Cerebellar nuclear complex (tissue), 1 donor: ENCODE results near the gene SNAPC3.
"Not testable (repeated sequence)": the region's sequence is repeated elsewhere in the genome, so short reads cannot be mapped to it uniquely, and the experiment has no call there.

Source experiments
- DNase-seq, 2 experiments: peaks; one replicate each; lab custom pipeline; 2025; lab: John Stamatoyannopoulos, UW

The SNAPC3 gene

DNA sequence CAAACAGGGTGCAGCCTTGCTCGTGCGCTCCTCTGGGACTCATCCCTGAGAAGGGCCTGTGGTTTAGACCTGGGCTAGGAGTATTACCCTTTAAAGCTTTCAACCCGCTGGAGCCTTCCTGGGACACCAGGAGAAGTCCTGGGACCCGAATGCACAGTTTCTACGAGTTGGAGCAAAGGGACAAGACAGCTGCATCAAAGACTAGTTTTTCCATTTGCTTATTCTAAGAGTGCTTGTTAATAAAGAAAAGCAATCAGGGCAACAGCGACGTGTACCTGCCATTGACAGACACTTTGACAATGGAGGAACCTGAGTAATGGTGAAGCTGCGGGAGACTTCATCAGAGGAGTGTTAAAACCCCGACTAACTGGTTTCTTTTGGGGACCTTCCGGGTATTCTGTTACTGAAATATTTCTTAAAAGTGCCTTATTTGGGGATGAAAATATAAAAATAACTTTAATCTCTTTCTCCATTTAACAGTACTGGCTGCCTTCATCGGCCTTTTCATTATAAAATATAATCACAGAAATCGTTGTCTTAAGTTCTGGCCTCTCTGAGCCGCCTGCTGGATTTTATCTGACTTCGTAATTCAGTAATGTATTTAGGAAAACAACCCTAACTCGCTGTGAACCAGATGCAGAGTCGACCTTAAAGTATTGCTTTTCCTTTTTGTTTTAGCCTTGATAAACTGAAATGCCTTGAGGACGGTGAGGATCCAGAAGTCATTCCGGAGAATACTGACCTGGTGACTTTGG lies 732 bp downstream of the SNAPC3 start:
- DNase-seq = no peak

DNA sequence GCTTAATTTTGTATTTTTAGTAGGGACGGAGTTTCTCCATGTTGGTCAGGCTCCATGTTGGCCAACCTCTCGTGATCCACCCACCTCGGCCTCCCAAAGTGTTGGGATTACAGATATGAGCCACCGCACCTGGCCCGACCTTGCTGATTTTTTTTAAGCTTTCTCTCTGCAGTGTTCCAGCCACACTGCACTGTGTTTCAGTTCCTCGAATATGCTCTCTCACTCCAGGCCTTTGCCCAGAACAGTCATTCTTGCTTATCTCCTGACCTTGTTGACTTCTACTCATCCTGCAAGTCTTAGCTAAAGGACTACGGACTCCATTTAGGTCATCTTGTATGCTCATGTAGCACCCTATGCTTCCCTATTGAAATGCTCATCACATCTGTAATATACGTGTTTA lies 3.3 kb downstream of the SNAPC3 start:
- DNase-seq = no peak

DNA sequence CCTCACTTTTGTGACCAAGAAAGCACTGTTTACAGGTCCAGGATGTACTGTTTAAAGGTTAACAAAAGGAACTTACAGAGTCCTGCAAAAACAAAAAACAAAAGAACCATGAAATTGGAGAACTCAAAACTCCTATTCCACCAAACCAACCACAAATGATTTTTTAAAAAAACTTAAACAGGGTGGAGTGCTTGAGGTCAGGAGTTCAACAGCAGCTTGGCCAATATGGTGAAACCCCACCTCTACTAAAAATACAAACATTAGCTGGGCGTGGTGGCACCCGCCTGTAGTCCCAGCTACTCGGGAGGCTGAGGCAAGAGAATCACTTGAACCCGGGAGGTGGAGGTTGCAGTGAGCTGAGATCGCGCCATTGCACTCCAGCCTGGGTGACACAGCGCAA lies 5.0 kb downstream of the SNAPC3 start:
- not testable (repeated sequence) for DNase-seq

DNA sequence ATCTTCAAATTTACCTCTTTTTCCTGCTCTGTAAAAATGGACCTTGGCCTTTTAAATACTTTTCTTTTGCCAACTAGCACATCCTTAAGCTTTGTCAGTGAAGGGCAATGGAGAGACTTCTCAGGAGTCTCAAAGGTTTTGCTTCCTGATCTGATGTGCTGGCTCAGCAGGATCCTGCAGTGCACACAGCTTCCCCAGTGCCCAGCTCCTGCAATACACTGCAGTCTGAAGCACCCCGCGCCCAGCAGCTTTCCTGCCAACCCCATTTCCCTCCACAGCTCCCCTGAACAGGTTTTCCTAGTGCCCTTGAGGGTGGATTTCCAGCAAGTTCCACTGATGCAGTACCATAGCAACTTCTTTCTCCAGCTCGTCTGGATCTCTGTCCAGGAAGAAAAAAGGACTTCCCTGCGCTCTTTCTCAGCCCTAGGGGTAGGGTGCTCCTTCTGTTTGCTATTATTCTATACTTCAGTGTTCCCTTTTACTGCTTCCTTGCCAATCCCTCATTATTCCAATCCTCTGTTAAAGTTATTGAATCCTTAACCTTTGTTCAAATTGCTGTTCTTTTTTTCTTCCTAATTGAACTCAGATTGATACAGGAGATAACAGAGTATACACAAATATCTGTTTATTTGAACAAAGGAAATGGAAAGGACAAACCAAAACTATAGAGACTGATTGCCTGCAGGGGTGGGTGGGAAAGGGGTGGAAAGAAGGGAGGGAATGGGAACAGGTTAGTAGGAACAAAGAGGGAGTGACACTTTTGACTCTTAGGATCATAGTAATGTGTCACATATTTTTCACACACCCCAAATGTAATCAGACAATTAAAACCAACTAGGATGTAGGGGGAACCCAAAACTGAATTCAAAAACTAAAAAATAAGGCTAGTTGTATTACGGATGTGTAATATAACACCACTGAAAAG lies 8.5 kb downstream of the SNAPC3 start:
- DNase-seq = no peak

DNA sequence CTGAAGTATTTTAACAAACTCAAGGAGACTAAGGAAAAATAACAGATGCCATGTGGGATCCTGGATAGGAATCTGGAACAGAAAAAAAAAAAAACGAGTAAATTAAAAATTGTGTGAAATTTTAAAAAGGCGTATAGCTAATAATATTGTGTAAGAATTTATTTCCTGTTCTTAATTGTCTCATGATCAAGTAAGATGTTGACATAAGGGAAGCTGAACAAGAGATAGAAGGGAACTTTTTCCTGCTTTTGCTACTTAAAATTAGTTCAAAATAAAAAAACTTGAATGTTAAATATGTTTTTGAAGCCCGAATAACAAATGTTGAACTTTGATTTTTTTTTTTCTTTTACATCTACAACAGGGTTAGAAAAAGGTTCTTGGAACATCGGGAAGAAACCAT lies 10.5 kb downstream of the SNAPC3 start:
- no peak for DNase-seq

DNA sequence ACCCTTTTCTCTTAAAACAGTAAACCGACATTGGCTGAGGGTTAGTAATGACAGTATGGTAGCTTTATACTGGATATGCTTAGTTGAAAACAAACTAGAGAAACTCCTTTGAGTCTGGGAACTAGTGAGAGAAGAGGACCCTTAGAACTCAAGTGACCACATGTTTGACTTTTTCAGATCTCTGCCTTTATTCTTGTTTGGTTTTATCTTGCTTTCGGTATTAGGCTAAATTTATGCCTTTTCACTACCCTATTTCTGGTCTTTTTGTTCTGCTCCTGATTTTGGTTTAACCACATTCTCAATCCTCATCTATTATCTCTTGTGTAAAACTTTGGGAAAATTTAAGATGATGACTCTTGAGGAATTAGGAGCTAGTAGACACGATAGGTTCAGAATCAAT lies 11.0 kb downstream of the SNAPC3 start:
- DNase-seq = no peak

DNA sequence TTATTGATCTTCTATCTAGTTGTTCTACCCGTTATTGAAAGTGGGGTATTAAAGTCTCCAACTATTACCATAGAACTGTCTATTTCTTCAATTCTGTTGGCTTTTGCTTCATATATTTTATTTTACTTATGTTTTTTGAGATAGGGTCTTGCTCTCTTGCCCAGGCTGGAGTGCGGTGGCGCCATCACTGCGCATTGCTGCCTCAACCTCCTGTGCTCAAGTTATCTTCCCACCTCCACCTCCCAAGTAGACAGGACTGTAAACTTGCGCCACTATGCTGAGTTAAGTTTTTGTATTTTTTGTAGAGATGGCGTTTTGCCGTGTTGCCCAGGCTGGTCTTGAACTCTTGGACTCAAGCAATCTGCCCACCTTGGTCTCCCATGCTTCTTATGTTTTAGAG lies 16.2 kb downstream of the SNAPC3 start:
- DNase-seq = no peak

DNA sequence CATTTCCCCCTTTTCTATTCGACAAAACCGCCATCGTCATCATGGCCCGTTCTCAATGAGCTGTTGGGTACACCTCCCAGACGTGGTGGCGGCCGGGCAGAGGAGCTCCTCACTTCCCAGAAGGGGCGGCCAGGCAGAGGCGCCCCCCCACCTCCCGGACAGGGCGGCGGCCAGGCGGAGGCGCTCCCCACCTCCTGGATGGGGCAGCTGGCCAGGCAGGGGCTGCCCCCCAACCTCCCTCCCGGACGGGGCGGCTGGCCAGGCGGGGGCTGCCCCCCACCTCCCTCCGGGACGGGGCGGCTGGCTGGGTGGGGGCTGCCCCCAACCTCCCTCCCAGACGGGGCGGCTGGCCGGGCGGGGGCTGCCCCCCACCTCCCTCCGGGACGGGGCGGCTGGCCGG lies 19.2 kb downstream of the SNAPC3 start:
- not testable (repeated sequence) for DNase-seq

DNA sequence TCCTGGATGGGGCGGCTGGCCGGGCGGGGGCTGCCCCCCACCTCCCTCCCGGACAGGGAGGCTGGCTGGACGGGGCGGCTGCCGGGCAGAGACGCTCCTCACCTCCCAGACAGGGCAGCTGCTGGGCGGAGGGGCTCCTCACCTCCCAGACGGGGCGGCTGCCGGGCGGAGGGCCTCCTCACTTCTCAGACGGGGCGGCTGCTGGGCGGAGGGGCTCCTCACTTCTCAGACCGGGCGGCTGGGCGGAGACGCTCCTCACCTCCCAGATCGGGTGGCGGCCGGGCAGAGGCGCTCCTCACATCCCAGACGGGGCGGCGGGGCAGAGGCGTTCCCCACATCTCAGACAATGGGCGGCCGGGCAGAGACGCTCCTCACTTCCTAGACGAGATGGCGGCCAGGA lies 19.6 kb downstream of the SNAPC3 start:
- not testable (repeated sequence) for DNase-seq

DNA sequence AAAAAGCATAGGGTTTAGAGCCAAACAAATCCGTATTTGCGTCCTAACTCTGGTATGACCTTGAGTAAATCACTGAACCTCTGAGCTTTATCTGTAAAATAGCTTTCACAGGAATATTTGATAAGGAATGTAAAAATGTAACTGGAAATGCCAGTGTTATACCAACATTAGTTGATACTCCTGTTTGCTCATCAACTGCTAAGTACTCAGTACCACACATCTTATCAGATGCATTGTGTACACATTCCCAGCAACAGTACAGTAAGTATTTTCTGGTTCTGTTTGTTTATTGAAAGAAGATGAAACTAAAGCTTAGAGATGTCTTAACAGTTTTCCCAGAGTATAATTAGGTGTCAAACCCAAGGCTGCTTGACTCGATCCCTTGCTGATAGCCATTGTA lies 21.5 kb downstream of the SNAPC3 start:
- no peak for DNase-seq

DNA sequence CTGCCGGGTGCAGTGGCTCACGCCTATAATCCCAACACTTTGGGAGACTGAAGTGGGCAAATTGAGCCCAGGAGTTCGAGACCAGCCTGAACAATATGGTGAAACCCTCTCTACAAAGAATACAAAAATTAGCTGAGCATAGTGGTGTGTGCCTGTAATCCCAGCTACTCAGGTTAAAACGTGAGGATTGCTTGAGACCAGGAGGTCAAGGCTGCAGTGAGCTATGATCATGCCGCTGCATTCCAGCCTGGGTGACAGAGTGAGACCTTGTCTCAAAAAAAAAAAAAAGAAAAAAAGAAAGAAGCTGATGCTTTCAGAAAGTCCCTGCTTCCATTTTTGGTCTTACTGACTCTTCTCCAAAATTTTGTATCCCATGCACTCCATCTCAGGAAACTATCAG lies 31.3 kb downstream of the SNAPC3 start:
- no peak for DNase-seq

DNA sequence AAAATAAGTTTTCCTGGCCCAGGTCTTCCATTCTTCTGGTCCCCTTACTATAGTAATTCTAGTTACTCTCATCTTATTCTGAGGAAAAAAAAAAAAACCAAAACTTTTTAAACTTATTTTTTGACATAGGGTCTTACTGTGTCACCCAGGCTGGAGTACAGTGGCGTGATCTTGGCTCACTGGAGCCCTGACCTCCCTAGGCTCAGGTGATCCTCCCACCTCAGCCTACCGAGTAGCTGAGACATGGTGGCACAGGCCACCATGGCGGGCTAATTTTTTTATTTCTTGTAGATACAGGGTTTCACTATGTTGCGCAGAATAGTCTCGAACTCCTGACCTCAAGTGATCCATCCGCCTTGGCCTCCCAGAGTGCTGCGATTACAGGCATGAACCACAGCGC lies 38.4 kb downstream of the SNAPC3 start:
- no peak for DNase-seq

DNA sequence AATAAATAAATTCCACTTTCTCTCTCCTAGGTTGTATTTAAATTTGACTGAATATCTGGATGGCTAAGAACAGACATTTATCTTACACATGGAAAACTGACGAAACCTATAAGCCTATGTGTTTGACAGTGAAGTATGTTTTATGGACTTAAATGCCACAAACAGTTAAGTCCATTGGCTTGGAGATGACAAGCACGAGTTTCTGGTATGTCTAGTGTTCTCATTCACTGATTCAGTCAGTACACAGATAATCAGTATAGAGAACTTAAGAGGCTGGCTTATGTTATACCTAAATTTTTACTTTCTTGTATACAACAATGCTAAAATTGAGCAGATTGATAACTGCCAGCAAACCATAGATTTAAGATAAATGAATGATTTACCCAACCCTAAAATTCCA lies 38.9 kb downstream of the SNAPC3 start:
- no peak for DNase-seq

DNA sequence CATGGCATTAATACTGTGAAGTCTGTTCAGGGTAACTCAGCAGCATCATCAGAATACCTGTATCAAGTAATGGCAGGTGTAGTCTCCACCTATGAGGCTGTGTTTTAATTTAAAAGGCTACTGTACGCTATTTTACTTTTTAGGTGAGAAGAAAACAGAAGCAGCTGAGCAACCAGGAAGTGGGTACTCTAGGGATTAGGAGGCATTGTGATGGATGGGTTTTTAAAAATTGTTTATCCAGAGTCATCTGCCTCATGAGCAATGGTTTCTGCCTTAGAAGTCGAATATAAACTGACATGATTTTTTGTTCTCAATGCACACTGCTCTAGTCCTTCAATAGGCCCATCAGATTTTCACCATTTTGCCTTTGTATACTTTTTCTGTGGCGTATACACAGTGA lies 45.5 kb downstream of the SNAPC3 start:
- no peak for DNase-seq

DNA sequence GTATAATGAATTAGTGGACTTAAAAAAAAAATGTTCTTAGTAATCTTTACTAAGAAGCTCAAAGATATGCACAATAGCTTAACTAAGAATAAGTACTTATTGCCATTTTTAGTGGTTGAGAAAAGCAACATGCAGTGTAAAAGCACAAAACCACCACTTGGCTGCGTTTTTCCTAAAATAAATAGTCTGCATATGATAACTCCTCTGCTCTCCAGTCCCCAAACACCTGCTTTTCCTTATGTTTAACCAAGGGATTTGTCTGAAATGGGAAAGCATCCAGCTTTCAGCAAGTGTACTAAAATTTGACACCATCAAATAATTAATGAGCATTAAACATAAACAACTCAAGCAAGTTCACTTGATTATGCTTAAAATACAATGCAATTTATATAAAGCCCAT lies 46.7 kb downstream of the SNAPC3 start:
- DNase-seq = no peak

DNA sequence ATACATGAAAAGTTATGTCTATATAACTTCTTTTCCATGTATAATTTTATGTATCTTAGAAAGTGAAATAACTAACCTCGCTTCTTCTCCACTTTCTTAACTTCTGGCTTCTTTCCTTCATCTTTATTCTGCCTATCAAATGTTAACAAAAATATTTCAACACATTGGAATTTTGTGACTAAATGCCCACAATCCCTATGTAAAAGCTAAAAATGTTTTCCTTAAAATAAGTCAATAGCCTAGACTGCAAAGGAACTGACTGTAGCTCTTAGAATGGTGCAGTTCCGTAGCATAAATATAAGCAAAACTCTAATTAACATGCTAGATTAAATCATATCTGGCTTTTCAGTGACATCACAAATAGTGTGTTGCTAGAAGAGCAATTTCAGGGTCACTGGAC lies 47.2 kb downstream of the SNAPC3 start:
- DNase-seq = no peak

DNA sequence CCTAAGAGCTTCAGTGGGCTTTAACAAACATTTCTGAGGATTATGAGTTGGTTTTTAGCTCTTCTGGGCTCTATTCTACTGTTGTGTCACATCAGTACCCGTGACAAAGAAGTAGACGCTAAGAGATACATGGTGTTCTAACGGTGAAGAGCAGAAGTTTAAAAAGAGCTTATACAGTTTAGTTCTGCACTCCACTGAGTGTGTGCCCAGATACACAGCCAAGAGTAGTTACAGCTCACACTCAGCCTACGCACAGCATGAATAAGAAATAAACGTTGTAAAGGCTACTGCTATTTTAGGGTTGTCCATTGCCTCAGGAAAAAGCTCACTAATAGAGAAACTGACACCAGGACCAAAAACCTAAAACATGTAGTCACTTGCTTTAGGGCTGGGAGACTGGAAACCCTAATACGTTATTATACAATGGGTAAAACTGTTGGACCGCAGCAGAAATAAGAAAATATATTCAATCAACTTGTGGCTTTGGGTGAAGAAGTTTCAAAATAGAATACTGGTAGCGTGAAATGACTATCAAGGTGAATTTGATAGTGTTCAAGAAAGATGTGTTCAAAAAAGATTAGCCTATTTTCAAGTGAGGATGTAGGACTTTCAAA lies 53.4 kb downstream of the SNAPC3 start:
- DNase-seq = no peak

DNA sequence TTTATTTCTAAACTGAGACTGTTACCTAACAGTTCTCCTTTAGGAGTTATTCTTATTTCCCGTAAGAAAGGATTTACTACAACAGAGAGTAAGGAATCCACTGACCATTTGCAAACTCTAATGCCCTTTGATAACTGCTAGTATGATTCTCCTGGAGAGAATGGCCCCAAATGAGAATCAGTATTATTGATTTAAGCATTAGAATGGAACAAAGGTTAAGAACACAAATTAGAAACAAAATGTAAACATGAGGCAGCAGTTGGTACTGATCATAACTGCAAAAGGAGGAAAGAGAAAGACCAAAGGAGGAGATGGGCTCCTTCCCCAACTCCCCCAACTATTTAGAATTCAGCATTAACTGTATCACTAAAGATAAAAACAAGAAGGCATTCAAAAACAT lies 57.4 kb downstream of the SNAPC3 start:
- no peak for DNase-seq

DNA sequence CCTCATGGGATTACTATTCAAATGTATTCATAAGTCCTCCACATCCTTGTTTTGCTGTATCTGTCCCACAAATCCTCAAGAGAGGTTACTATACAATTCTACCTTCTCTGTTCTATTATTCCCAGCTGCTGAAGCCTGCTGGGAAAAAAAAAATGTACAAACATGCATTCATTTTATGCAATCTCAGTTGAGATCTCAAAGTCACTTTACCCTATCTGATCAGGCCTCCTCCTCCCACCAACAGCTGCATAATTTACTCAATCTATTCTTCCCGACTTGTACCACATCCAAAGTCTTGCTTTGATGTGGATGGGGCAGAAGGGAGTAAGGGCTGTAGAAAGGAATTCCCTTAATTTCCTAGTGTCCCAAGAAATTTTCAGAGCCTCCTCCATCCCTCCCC lies 59.5 kb downstream of the SNAPC3 start:
- no peak for DNase-seq

DNA sequence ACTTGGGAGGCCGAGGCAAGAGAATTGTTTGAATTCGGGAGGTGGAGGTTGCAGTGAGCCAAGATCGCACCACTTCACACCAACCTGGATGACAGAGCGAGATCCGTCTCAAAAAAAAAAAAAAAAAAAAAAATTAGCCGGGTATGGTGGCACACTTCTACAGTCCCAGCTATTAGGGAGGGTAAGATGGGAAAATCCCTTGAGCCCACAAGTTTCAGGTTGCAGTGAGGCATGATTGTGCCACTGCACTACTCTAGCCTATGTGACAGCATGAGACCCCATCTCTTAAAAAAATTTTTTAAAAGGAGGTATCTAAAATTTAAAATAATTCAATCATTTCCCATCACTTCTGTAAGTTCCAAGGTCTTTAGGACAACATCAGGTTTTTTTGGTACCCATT lies 62.1 kb downstream of the SNAPC3 start:
- DNase-seq = no peak

DNA sequence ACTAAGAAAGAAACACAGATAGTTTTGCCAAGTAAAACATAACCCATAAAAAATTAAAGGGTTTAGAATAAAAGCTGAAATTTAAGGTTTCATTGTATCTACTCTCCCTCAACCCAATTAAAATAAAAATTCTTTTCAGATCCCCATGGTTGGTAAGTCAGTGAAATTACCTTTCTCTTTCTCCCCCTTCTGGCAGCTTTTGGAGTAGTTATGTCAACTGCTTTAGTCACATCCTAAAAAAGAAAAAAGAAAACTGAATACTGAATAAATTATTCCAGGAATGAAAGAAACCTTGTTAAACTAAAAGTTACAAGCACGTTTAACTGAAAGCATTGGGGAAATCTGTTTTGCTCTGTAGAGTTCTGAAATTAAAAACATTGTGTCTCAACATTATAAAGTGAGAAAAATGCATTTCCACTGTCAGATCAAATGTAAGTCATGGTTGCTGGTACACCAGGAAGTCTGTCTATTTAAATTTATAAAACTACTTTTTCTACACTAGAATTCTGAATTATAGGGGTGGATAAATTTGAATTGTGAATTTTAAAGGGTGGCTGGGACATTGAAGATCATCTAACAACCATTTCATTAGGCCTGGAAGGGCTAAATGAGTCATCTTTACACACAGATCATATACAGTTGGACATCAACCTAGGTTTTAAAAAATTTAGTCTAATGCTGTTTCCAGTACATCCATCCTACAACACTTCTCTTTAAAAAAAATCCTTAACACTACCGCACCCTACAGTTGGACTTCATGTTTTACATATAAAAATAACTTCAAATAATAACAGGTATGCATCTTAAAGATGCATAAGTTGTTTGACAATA lies 63.4 kb downstream of the SNAPC3 start:
- no peak for DNase-seq

DNA sequence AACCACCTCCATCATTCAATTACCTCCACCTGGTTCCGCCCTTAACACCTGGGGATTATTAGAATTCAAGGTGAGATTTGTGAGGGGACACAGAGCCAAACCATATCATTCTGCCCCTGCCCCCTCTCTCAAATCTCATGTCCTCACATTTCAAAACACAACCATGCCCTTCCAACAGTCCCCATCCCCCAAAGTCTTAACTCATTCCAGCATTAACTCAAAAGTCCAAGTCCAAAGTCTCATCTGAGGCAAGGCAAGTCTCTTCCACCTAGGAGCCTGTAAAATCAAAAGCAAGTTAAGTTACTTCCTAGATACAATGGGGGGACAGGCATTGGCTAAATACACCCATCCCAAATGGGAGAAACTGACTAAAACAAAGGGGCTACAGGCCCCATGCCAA lies 69.3 kb downstream of the SNAPC3 start:
- DNase-seq = no peak
